NT2/D1 (cell line): ENCODE data around the gene REN.

ENCODE experiments used
- SUZ12 ChIP-seq: IDR thresholded peaks from 2 replicates; pipeline ENCODE4 v1.6.1; 2011; ENCODE audit not compliant: insufficient read length, insufficient read depth; ENCODE audit errors: extremely low read depth
- YY1 ChIP-seq: IDR thresholded peaks from 2 replicates; pipeline ENCODE4 v1.6.1; 2011; ENCODE audit not compliant: insufficient read length, insufficient read depth
- ZNF274 ChIP-seq: IDR thresholded peaks from 2 replicates; pipeline ENCODE4 v1.6.1; 2011; ENCODE audit warnings: mild to moderate bottlenecking, low read depth, low read length

DNA sequence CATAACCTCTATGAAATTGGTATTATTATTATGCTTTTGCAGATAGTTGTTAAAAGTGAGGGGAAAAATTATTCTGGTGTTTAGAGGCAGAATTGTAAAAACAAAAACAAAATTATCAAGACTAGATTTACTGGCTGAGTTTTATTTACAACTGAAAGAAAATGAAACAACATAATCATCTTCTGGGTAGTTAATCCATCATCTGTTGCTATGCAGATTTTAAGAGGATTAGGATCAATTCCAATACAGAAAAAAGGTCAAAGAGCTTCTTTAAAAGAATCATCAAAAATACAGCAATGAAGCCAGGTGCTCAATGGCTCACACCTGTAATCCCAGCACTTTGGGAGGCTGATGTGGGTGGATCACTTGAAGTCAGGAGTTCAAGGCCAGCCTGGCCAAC is 39.3 kb upstream of the REN start:
- no peak for TF ChIP-seq YY1
- TF ChIP-seq ZNF274: no peak
- no peak for TF ChIP-seq SUZ12
